GM18505 (cell line): ENCODE results near the gene WWOX.
A peak's percentile ranks its signal among the peaks of the same experiment; 100 is the strongest.

ENCODE experiments used
- ATAC-seq: cut with Tn5 transposase; IDR thresholded peaks from one replicate; pipeline ENCODE4 v1.9.1; 2021; ENCODE audit not compliant: unreplicated experiment
- POLR2A ChIP-seq: IDR thresholded peaks from 4 replicates; pipeline ENCODE4 v1.6.1; 2011; ENCODE audit warnings: borderline replicate concordance; ENCODE audit not compliant: insufficient read depth, insufficient read length; ENCODE audit errors: extremely low read depth

The WWOX gene

DNA sequence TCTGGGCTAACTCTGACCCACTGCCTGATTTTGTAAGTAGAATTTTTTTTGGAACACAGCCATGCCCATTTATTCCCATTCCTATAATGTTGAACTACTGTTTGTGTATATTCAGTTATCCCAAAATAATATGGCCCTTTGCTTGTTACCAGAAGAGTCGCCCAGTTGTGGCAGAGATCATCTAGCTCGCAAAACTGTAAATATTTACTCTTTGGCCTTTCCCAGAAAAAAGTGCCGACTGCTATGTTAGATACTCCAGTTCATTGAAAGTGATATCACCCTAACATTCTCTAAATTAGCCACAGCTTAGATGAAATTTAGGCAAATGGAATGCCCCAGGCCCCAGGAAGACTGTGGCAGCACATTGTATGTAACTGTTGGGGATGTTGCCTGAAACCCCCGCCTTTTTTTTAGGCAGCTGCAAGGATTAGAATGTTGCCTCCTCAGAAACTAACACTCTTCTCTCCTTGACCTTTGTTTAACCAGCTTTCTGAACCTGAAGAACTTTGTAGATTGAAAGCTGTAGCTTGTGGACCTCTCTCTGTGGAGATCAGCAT, 19.1 kb downstream of the WWOX start:
- TF ChIP-seq POLR2A: no peak
- no peak for ATAC-seq

DNA sequence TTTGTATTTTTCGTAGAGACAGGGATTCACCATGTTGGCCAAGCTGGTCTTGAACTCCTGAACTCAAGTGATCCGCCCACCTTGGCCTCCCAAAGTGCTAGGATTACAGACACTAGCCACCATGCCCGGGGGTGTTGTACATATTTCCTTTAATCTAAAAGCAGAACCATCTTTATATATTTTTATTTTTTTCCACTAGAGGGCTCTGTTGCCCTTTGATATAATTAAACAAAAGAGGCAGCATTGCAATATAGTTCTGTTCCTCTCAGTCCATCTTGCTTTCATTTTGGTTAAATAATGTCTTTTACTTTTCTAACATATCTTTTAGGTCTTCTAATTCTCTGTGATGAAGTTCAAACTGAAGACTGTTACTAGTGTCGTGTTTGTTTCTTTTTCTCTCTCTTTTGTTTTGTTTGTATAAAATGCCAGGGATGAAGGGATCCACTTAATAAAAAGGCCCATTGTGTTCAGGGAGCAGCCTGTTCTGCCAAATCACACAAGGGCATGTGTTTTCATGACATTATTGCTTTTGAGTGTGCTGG, 23.4 kb downstream of the WWOX start:
- TF ChIP-seq POLR2A: no peak
- ATAC-seq: peak; percentile 94

DNA sequence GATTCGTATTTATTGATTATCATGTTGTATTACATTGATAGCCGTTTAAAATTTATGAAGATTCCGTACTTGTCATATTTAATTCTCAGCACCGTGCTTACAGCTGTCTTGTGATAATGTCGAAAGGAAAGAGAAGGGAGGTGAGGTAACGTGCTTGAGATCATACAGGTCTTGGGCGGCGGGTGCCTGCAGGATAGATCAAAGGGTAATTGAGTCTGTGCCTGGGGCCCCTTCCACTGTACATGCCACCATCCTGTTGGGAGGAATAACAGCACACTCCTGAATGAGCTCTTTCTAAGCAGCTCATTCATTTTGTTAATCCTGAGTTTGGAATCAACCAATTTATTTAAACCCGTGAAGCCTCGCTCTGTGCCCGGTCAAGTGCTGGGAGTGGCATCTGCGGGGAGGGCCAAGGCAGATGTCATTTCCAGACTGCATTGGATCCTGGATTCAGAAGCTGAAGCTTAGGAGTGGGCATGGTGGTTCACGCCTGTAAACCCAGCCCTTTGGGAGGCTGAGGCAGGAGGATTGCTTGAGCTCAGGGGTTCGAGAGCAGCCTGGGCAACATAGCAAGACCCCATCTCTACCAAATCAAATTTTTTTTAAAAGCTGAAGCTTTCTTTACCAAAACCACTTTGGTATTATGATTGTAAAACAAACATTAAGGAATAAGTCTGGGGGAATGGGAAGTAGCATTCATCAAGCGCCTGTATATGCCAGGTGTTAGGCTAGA, 25.8 kb downstream of the WWOX start:
- no peak for ATAC-seq

DNA sequence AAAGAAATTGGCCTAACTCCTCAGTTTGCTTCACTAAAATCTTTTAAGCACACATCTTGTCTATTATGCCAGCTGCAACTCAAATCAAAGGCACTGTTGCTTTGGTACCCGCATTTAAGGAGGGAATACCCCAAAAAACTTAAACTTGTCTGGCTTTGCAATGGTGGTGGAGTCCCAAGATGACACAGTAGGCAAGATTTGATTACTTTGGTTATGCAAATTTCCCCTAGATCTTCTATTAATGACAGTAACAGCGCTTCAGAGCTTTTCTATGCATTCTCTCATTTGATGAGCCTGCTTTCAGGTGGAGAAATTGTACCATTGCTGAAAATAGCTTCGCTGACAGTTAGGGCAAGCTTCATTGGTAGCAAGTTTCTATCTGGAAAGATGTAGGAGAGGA, 27.2 kb downstream of the WWOX start:
- ATAC-seq: no peak
- TF ChIP-seq POLR2A: no peak

More for the DNA sequence above, 25.8 kb downstream of the WWOX start:
- TF ChIP-seq POLR2A: no peak

DNA sequence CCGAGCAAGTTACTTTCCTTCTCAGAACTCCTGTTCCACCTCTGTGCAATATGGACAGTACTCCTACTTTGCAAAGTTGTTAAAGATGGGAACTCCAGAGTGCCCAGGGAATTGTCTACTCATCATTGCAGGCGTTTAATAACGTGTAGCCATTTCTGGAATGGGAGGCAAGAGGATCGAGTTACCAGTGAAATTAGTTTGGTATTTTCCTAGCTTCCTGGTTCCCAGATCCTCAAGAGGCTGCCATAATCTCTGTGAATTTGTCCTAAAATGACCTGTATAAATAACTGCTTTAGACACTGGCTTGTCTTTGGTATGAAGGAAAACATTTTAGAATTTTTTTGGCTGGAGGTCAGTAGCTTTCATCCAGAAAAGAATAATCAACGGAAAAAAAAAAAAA, 27.7 kb downstream of the WWOX start:
- TF ChIP-seq POLR2A: no peak
- ATAC-seq: no peak

DNA sequence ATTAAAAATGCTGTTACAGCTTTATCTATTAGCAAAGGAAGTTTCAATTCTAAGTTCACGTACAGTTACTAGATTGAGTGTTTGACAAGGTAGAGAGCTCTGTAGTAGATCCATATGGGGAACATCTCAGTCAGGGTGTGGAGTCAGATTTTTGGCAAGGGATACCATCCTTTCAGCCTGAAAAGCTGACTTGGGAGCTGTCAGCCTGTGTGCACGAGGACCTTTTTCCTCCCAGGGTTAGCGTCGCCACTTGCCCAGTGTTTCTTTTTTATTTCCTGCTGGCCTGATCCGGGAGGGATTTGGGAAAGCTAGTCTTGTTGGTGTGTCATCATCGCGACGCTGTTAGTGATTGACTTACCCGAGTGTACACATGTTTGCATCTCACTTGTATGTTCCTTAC, 29.5 kb downstream of the WWOX start:
- ATAC-seq: no peak
- no peak for TF ChIP-seq POLR2A

DNA sequence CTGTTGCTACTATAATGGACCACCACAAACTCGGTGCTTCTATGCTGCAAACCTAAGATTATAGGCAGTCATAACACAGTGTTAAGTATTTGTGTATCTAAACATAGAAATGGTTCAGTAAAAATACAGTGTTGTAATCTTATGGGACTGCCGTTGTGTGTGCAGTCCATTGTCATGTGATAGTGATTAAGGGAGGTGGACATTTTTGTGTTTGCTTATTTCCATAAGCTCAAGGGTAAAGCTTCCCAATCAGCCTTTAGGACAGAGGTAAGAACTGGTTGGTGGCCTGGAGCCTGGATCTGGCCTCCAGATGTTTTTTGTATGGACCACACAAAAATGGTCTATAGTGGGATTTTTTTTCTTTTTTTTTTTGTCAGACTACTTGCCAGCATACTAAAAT, 29.9 kb downstream of the WWOX start:
- TF ChIP-seq POLR2A: no peak
- no peak for ATAC-seq

DNA sequence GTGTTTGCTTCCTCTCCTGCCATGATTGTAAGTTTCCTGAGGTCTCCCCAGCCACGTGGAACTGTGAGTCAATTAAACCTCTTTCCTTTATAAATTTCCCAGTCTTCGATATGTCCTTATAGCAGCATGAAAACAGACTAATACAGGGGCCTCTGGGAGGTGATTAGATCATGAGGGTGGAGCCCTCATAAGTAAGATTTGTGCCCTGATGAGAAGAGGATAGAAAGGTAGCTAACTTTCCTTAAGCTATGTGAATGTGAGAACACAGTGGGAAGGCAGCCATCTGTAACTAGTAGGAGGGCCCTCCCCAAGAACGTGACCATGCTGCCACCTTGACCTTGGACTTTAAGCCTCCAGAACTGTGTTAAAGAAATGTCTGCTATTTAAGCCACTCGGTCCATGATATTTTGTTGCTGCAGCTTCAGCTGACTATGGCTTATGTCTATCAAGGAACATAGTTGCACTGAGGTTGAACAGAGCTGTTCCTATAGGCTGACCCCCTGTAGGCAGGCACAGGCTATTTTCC, 30.7 kb downstream of the WWOX start:
- no peak for ATAC-seq
- TF ChIP-seq POLR2A: no peak

DNA sequence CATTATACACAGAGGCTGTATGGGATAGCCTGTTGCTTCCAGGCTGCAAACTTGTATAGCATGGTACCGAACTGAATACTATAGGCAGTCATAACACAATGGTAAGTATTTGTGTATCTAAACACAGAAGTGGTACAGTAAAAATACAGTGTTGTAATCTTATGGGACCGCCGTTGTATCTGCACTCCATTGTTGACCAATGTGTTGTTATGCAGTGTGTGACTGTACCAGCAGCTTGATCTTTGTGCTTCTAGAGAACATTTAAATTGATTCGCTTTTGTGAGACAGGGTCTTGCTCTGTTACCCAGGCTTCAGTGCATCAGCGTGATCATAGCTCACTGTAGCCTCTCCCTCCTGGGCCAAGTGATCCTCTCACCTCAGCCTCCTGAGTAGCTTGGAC, 31.5 kb downstream of the WWOX start:
- TF ChIP-seq POLR2A: no peak

DNA sequence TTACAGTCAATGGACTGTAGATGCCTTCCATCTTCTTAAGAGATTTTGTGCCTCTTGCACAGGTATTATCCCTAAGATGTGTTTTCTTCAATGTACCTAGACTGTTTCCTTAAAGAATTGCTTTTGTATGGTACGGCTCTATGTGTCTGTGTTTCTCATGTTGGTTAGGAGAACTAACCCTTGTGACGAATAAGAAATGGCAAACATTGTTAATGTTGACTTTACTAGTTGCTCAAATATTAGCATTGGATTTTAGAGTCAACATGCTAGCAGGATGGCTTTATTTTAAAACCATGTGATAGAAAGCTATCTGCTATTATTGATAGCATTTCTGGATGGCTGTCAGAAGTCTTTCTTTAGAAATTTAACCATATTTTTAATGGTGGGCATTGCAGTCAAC, 34.5 kb downstream of the WWOX start:
- TF ChIP-seq POLR2A: no peak
- no peak for ATAC-seq

More for the DNA sequence above, 31.5 kb downstream of the WWOX start:
- no peak for ATAC-seq

DNA sequence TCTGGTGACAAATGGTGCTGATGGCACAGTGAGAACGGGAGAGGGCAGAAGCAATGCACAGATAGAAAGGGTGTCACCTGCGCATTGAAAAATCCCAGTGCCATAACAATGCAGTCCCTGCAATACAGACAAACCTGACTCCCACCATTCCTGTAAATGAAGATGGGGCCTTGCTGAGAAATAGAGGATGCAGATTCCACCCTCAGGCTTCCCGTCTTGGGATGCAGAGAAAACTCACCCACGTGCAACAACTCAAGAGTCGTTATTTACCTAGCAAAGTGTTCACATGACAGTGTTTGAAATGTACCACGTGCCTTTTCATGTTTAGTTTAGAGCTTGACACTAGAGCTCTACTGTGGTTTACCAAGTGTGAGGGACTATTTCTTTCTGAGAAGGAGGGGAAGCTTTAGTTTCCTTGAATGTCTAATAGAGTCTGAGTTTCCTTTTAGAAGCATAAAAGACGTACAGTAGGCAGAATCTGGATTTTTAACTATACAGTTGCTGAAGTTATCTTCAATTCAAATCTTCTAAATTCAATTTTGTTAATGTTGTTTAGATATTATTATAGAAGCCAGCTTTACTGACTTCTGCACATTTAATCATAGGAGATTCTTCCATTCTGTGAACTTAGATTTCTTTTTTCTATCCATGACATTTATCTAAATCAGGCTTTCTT, 35.6 kb downstream of the WWOX start:
- ATAC-seq: no peak
- no peak for TF ChIP-seq POLR2A

DNA sequence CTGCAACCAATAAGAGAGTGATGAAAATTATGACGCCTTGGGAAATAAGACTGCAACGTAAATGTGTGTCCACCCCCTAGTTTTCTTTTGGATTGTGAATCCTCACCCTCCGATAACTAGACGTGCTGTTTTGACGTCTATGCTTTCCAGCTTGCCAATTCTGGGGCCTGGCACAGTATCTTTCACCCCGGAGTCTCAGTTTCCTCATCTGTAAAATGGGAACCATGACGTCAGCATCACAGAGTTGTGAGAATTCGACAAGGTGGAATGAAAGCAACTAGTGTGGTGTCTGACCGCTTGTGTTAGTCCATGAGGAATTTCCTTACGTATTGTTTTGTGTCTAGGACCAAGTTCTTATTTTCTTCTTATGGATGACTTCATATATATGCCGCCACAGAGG, 37.7 kb downstream of the WWOX start:
- ATAC-seq: no peak
- TF ChIP-seq POLR2A: no peak

DNA sequence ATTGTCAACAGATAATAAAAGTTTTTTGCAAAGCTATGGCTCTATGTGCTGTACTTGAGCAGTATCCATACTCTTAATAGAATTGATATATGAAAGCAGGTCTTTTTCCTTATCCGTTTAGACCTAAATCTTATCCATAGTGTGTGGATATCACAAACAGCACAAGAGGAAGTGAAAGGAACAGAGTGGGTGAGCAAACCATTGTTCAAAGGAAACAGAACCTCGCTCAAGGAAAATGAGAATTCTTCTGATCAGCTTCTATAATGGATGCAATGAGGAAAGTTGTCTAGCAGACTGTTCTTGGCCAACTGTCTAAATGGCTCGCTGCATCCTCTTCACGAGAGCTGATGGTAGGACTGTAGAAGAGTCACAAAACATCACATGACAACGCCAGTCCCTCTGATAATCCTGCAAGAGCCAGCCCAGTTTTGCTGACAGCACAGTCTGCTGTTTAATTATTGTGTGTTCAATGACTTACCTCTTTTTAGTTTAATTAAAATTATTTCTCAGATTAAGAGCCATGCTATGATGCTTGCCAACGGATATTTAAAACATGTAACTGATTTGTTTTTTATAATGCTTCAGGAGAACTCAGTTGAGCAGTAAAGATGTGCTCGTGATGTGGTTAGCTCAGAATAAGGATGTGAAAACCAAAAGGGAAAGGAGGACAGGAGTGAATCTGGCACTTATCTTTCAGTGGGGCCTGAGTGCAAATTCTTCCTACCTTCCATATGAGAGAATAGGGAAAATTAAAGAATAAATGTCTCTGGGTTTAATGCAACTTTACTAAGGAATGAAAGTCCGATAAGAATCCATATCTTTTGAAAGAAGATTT, 38.5 kb downstream of the WWOX start:
- ATAC-seq: peak; percentile 55
- no peak for TF ChIP-seq POLR2A

DNA sequence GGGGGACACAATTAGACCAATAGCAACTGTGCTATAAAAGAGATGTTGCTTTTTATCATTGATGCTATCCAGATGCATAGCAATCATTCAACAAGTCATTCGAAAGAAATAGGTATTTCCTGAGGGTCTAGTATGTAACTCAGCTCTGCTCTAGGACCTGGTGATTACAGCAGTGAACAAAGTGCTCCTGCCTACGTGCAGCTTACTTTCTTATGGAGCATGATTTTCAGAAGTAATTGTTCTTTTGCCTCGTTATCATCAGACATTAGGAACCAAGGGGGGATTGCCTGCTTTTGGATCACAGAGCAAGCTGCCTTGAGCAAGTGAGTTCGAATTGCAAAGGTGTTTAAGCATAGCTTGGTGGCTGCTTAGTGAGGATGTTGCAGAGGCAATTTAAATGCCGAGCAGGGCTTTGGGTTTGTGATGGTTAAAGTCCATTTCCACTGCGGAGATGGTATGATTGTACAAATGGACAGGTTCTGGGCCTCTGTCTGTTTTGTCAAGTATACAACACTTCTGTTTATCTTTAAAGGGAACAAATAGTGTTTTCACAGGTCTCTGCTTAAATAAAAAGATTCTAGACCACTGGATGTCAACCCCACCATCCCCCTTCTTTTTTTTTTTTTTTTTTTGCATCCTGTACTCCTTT, 41.5 kb downstream of the WWOX start:
- no peak for TF ChIP-seq POLR2A
- ATAC-seq: no peak
